ENCODE data around the gene MYMK. TPM values are rescaled to one million over a fixed set of nuclear protein-coding genes. Genes with fewer than 3 reads are reported as not detected.

Gene MYMK
- total and polyA plus RNA-seq, 2 of the 8 experiments (the other 6 are each of a cell fraction or from before 2014, with no cell fraction given) = not detected

GRCh38 chr9:133558191-133559126 lies 33.7 kb upstream of the MYMK start (continued):
- TF ChIP-seq BACH1 (IDR thresholded peaks at IDR 0.05; ENCODE audit: low read length) = no peak
- no peak for TF ChIP-seq CHD1 (IDR thresholded peaks at IDR 0.05; ENCODE audit: low read depth, low read length)
- TF ChIP-seq SP2 (IDR thresholded peaks at IDR 0.05; ENCODE audit: low read length) = no peak
- TF ChIP-seq HDAC2 (IDR thresholded peaks at IDR 0.05; ENCODE audit: borderline replicate concordance in 1 of 2, low read depth in 2 of 2, low read length in 2 of 2) = 0 out of 4 replicates have a peak, but pooled peaks of 1 of the 2 experiments have one; percentile 37
- no peak for TF ChIP-seq SRF (IDR thresholded peaks at IDR 0.05; ENCODE audit: low read depth, low read length)
- no peak for TF ChIP-seq NANOG (IDR thresholded peaks at IDR 0.05; ENCODE audit: insufficient read depth, low read depth, low read length, poor library complexity, severe bottlenecking)
- TF ChIP-seq E2F6 (IDR thresholded peaks at IDR 0.05) = peak; percentile 18; the same call in 1 of the 2 replicates
- TF ChIP-seq SIN3A (conservative IDR thresholded peaks at IDR 0.05 in 1 of 2, IDR thresholded peaks at IDR 0.05 in 1 of 2; ENCODE audit: low read depth in 1 of 2, low read length in 2 of 2) = 0 out of 4 replicates have a peak, but pooled peaks of 1 of the 2 experiments have one; percentile 33
- TF ChIP-seq ASH2L (IDR thresholded peaks at IDR 0.05; ENCODE audit: low read length) = no peak
- peak; percentile 76; the same call in 1 of the 2 replicates for TF ChIP-seq YY1 (IDR thresholded peaks at IDR 0.05; ENCODE audit: low read depth, low read length)
- TF ChIP-seq JUND (IDR thresholded peaks at IDR 0.05; ENCODE audit: low read length) = peak; percentile 80
- TF ChIP-seq CHD2 (IDR thresholded peaks at IDR 0.05; ENCODE audit: low read length) = no peak
- TF ChIP-seq ZNF274 (IDR thresholded peaks at IDR 0.05; ENCODE audit: borderline replicate concordance, extremely low read depth, low read length) = no peak
- TF ChIP-seq EP300 (IDR thresholded peaks at IDR 0.05; ENCODE audit: borderline replicate concordance in 1 of 2, low read depth in 2 of 2, low read length in 2 of 2) = no peak
- TF ChIP-seq KDM1A (IDR thresholded peaks at IDR 0.05; ENCODE audit: borderline replicate concordance, low read length) = no peak
- TF ChIP-seq RAD21 (IDR thresholded peaks at IDR 0.05 in 1 of 2, conservative IDR thresholded peaks at IDR 0.05 in 1 of 2; ENCODE audit: low read depth in 2 of 2, low read length in 2 of 2) = no peak
